Breast epithelium (tissue), 3 donors: ENCODE measurements around the gene THSD4.
"Not testable (repeated sequence)": the region's sequence is repeated elsewhere in the genome, so short reads cannot be mapped to it uniquely, and the experiment has no call there.

Source experiments
- POLR2A ChIP-seq: fragments of 450-650 bp; IDR thresholded peaks from one replicate; pipeline ENCODE4 v1.6.1; 2016; ENCODE audit warnings: antibody characterized with exemption, mild to moderate bottlenecking, moderate library complexity
- TF ChIP-seq, protein P1 (sequence below), 3 donors: fragments of 450-650 bp; IDR thresholded peaks; one replicate each; pipeline ENCODE4 v1.5.1; 2016 to 2017; ENCODE audit warnings: antibody characterized with exemption in 3 of 3, mild to moderate bottlenecking in 3 of 3, moderate library complexity in 3 of 3

DNA sequence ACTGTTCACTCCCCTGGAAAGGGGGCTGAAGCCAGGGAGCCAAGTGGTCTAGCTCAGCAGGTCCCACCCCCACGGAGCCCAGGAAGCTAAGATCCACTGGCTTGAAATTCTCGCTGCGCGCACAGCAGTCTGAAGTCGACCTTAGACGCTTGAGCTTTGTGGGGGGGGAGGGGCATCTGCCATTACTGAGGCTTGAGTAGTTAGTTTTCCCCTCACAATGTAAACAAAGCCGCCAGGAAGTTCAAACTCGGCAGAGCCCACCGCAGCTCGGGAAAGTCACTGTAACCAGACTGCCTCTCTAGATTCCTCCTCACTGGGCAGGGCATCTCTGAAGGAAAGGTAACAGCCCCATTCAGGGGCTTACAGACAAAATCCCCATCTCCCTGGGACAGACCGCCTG, 150.3 kb downstream of the THSD4 start:
- TF ChIP-seq, protein P1, sequence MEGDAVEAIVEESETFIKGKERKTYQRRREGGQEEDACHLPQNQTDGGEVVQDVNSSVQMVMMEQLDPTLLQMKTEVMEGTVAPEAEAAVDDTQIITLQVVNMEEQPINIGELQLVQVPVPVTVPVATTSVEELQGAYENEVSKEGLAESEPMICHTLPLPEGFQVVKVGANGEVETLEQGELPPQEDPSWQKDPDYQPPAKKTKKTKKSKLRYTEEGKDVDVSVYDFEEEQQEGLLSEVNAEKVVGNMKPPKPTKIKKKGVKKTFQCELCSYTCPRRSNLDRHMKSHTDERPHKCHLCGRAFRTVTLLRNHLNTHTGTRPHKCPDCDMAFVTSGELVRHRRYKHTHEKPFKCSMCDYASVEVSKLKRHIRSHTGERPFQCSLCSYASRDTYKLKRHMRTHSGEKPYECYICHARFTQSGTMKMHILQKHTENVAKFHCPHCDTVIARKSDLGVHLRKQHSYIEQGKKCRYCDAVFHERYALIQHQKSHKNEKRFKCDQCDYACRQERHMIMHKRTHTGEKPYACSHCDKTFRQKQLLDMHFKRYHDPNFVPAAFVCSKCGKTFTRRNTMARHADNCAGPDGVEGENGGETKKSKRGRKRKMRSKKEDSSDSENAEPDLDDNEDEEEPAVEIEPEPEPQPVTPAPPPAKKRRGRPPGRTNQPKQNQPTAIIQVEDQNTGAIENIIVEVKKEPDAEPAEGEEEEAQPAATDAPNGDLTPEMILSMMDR (IDR thresholded peaks at IDR 0.05) = not testable (repeated sequence)
- TF ChIP-seq POLR2A = not testable (repeated sequence)
